ENCODE measurements around the gene ARHGDIB. TPM values are rescaled to one million over a fixed set of nuclear protein-coding genes. Genes with fewer than 3 reads are reported as not detected.

ARHGDIB gene
- total RNA-seq, 1 experiment from 2014 or later: 23.5 TPM

GRCh38 chr12:14946861-14947260 is 14.5 kb downstream of the ARHGDIB start:
- Mint-ChIP-seq H3K27ac (ENCODE audit: unreplicated experiment) (no peak overlapping the region), H3K9me3 (ENCODE audit: low read depth, unreplicated experiment) (no peaks in the 10 kb centered on the region), H3K36me3 (ENCODE audit: insufficient read depth, unreplicated experiment) (peaks cover 4% of the 10 kb centered on the region), H3K27me3 (ENCODE audit: unreplicated experiment) (no peaks in the 10 kb centered on the region), H3K4me3 (ENCODE audit: low read depth, unreplicated experiment) (no peak overlapping the region), H3K4me1 (ENCODE audit: low read depth, unreplicated experiment) (peaks cover 51% of the 10 kb centered on the region)
- BruUV-seq (replicated peaks): no TSS peak
- DNase-seq: no peak
- intact Hi-C loops (cut with micrococcal nuclease; ENCODE audit: unreplicated experiment): no loop called here
- no peak for TF ChIP-seq CTCF (IDR thresholded peaks at IDR 0.05; ENCODE audit: unreplicated experiment)
- CTCF ChIA-PET: no interaction called here

- H3K27me3 Mint-ChIP-seq (ENCODE audit: unreplicated experiment): no peaks in the 10 kb centered on the region
- no TSS peak for BruUV-seq (replicated peaks)
- peaks cover 4% of the 10 kb centered on the region for H3K36me3 Mint-ChIP-seq (ENCODE audit: insufficient read depth, unreplicated experiment)
- H3K27ac Mint-ChIP-seq (ENCODE audit: unreplicated experiment): no peak overlapping the region
- no peak overlapping the region for H3K4me3 Mint-ChIP-seq (ENCODE audit: low read depth, unreplicated experiment)
- no peak for DNase-seq
- H3K9me3 Mint-ChIP-seq (ENCODE audit: low read depth, unreplicated experiment): no peaks in the 10 kb centered on the region
- intact Hi-C loops (cut with micrococcal nuclease; ENCODE audit: unreplicated experiment): no loop called here
- CTCF ChIA-PET: no interaction called here
- no peak for TF ChIP-seq CTCF (IDR thresholded peaks at IDR 0.05; ENCODE audit: unreplicated experiment)
- H3K4me1 Mint-ChIP-seq (ENCODE audit: low read depth, unreplicated experiment): peaks cover 44% of the 10 kb centered on the region
These were observed 15.2 kb downstream of the ARHGDIB start for GRCh38 chr12:14946162-14946561.

- Mint-ChIP-seq H3K36me3 (ENCODE audit: insufficient read depth, unreplicated experiment) (peaks cover 4% of the 10 kb centered on the region), H3K27me3 (ENCODE audit: unreplicated experiment) (no peaks in the 10 kb centered on the region), H3K4me1 (ENCODE audit: low read depth, unreplicated experiment) (peaks cover 11% of the 10 kb centered on the region), H3K27ac (ENCODE audit: unreplicated experiment) (no peak overlapping the region), H3K4me3 (ENCODE audit: low read depth, unreplicated experiment) (no peak overlapping the region), H3K9me3 (ENCODE audit: low read depth, unreplicated experiment) (no peaks in the 10 kb centered on the region)
- BruUV-seq (replicated peaks): TSS peak; percentile 32
- TF ChIP-seq CTCF (IDR thresholded peaks at IDR 0.05; ENCODE audit: unreplicated experiment): no peak
- DNase-seq: no peak
- CTCF ChIA-PET: no interaction called here
- intact Hi-C loops (cut with micrococcal nuclease; ENCODE audit: unreplicated experiment): no loop called here
These were observed 19.0 kb downstream of the ARHGDIB start for GRCh38 chr12:14942196-14942931.

GRCh38 chr12:14941369-14941768 is 20.0 kb downstream of the ARHGDIB start:
- no peak for DNase-seq
- Mint-ChIP-seq H3K4me3 (ENCODE audit: low read depth, unreplicated experiment) (no peak overlapping the region), H3K4me1 (ENCODE audit: low read depth, unreplicated experiment) (peaks cover 1% of the 10 kb centered on the region), H3K36me3 (ENCODE audit: insufficient read depth, unreplicated experiment) (peaks cover 4% of the 10 kb centered on the region), H3K27me3 (ENCODE audit: unreplicated experiment) (no peaks in the 10 kb centered on the region), H3K27ac (ENCODE audit: unreplicated experiment) (no peak overlapping the region), H3K9me3 (ENCODE audit: low read depth, unreplicated experiment) (no peaks in the 10 kb centered on the region)
- intact Hi-C loops (cut with micrococcal nuclease; ENCODE audit: unreplicated experiment): no loop called here
- TF ChIP-seq CTCF (IDR thresholded peaks at IDR 0.05; ENCODE audit: unreplicated experiment): no peak
- no TSS peak for BruUV-seq (replicated peaks)
- CTCF ChIA-PET: no interaction called here

All from Calu3 (cell line).